Adrenal gland (tissue), 12 donors: ENCODE measurements around the gene MAL. TPM values are rescaled to one million over a fixed set of nuclear protein-coding genes. Genes with fewer than 3 reads are reported as not detected.

Experiments
- DNase-seq, 7 donors: peaks; one replicate each; pipeline ENCODE4 v3.0.0-alpha.2; 2019 to 2020
- H3K27ac ChIP-seq, 5 donors: fragments of 200-600 bp; sonication (generic) in 4 of 5; 1 replicate in 3 of 5; 2 replicates in 2 of 5; pipeline versions ENCODE4 v1.5.1 to v1.8.0; 2016 to 2020; ENCODE audit warnings: mild to moderate bottlenecking in 1 of 5
- H3K27me3 ChIP-seq: fragments of 200-600 bp; 2 replicates; pipeline ENCODE4 v1.8.0; 2021
- H3K36me3 ChIP-seq, 2 donors: fragments of 200-600 bp; replicated peaks in 1 of 2; 1 replicate in 1 of 2; 2 replicates in 1 of 2; pipeline versions ENCODE4 v1.5.1 to v1.8.0; 2018 to 2022
- H3K4me1 ChIP-seq, 2 donors: fragments of 200-600 bp; replicated peaks in 1 of 2; 1 replicate in 1 of 2; 2 replicates in 1 of 2; pipeline versions ENCODE4 v1.5.1 to v1.8.0; 2018 to 2021
- H3K4me3 ChIP-seq, 4 donors: fragments of 200-600 bp; sonication (generic) in 3 of 4; one replicate each; pipeline ENCODE4 v1.5.1; 2016 to 2018
- H3K9me3 ChIP-seq, 3 donors: fragments of 200-600 bp; sonication (generic) in 1 of 3; replicated peaks in 1 of 3; 1 replicate in 2 of 3; 2 replicates in 1 of 3; pipeline versions ENCODE4 v1.5.1 to v1.8.0; 2016 to 2021
- POLR2A ChIP-seq, 2 donors: fragments of 450-650 bp; IDR thresholded peaks; one replicate each; pipeline ENCODE4 v1.6.1; 2017; ENCODE audit warnings: antibody characterized with exemption in 2 of 2, mild to moderate bottlenecking in 2 of 2, moderate library complexity in 1 of 2
- WGBS, 4 donors: extraction: QIAGEN DNeasy Blood & Tissue Kit in 2 of 4; methylation state at CpG; one replicate each; pipeline versions ENCODE4 v1.1.5 to v1.1.7; 2013 to 2017; 5-methylcytosine and 5-hydroxymethylcytosine counted together
- intact Hi-C, 2 donors: fragments of 100-400 bp; cut with DNase I; formaldehyde crosslinking; loops; one replicate each; pipeline versions ENCODE4 v1.14.1 to v1.15.0; 2022 to 2023
- polyA plus RNA-seq, 3 donors: library from polyadenylated mRNA; stranded (reverse); fragments of 200-250 nt in 2 of 3; fragments of 350-450 nt in 1 of 3; fragmentation: Illumina TruSeq in 1 of 3; extraction: RNeasy Lipid Tissue Mini Kit (QIAGEN cat#74804) in 1 of 3; gene quantifications; one replicate each; pipeline ENCODE4 v1.2.3, GENCODE V29; 2013 to 2014
- total RNA-seq, 9 donors: library from RNA; depleted of rRNA in 4 of 9; stranded (reverse); fragments of >200 nt in 4 of 9; fragments of 120-200 nt in 1 of 9; fragmentation: NEBNext Ultra II Directional in 1 of 9; extraction: Animal tissue kit (Norgen Biotek cat#: 25700) in 1 of 9; gene quantifications; one replicate each; pipeline versions ENCODE4 v1.1.0 to v1.2.4, GENCODE V29; 2013 to 2023
- TF ChIP-seq, protein P1 (sequence below), 6 experiments: fragments of 450-650 bp in 4 of 6; fragments of 200-600 bp in 2 of 6; sonication (generic) in 1 of 6; IDR thresholded peaks; 1 replicate in 5 of 6; 2 replicates in 1 of 6; pipeline versions ENCODE4 v1.5.1 to v1.8.0; 2016 to 2021; ENCODE audit warnings: antibody characterized with exemption in 6 of 6, mild to moderate bottlenecking in 2 of 6, moderate library complexity in 1 of 6
- donor health status: healthy with polysubstance abuse.
- donor health status: Bipolar disorder and iron deficiency.
- donor health status: DM: yes; HTN: yes; CAD: no.
- donor health status: DM: no; HTN: no; CAD: no.
- donor health status: DM: no; HTN: no; CAD: no.
- donor health status: DM: yes; HTN: yes; CAD: no.

MAL gene
- total and polyA plus RNA-seq, 12 donors = 0.32 to 4.5 (median 0.68) TPM; not detected in 4

DNA sequence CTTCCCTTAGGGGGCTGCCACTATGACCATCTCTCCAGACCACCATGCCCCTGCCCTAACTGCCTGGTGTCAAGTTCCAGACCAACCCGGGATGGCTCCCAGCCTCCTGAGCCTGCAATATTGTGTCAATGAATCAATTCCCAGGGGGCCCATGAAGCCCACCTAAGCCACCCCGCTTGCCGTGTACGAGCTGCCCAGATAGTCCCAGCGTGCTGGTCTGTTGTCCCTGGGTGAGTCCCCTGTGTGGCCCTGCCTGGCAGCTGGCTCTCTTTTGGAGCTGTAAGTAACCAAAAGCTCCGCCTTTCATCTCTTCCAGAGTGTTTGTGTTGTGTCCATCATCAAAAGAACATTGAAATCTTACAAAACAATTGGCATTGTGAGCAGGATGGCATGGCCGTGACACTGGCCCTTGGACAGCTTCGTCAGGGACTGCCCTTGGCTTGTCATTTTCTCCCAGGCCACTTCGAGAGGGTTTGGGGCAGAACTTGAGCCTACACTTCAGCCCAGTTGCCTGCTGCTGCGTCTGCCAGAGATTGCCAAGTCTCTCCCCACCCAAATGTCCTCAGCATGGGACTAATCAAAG is 11.3 kb upstream of the MAL start:
- intact Hi-C loops = no loop called here
- no peak for TF ChIP-seq POLR2A (IDR thresholded peaks at IDR 0.05)
- TF ChIP-seq, protein P1, sequence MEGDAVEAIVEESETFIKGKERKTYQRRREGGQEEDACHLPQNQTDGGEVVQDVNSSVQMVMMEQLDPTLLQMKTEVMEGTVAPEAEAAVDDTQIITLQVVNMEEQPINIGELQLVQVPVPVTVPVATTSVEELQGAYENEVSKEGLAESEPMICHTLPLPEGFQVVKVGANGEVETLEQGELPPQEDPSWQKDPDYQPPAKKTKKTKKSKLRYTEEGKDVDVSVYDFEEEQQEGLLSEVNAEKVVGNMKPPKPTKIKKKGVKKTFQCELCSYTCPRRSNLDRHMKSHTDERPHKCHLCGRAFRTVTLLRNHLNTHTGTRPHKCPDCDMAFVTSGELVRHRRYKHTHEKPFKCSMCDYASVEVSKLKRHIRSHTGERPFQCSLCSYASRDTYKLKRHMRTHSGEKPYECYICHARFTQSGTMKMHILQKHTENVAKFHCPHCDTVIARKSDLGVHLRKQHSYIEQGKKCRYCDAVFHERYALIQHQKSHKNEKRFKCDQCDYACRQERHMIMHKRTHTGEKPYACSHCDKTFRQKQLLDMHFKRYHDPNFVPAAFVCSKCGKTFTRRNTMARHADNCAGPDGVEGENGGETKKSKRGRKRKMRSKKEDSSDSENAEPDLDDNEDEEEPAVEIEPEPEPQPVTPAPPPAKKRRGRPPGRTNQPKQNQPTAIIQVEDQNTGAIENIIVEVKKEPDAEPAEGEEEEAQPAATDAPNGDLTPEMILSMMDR (IDR thresholded peaks at IDR 0.05) = no peak
- Histone ChIP-seq H3K9me3 (no peaks in the 10 kb centered on the region), H3K4me1 (no peaks in the 10 kb centered on the region), H3K4me3 (no peak overlapping the region), H3K27ac (no peak overlapping the region), H3K36me3 (no peaks in the 10 kb centered on the region), H3K27me3 (no peaks in the 10 kb centered on the region)
- 43 to 76% (median 70%) methylated on average over 4 to 10 of the region's 10 CpGs for WGBS, 4 donors
- DNase-seq = no peak

DNA sequence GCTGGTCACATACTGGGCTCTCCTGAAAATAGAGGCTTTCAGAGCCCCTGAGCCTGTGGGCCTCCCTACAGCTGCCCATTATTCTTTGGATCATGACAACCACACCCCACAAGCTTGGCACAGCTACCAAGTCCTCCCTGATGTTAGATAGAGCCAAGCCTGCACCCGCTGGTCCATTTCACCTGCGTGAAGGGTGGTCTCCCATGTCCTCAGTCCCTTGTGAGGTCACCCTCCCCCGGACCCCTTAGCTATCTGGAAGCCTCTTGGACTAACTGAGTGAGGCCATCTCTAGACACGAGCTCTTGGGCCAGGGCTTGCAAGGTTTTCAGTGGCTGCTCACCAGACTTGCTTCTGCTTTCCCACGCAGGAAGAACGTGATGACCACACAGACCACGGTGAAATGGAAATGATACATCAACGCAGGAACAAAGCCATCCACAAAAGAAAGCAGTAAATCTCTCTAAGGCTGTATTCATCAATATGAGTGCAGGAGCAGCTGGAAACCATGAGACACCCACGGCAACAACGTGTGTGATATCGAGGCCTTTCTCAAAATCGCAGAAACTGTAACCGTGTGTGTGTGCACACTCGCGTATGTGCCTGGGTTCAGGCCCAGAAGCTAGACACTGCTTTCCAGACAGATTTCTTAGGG is 10.1 kb upstream of the MAL start:
- H3K4me3 ChIP-seq = no peak overlapping the region
- H3K27ac ChIP-seq = no peak overlapping the region
- no peaks in the 10 kb centered on the region for H3K27me3 ChIP-seq
- no peaks in the 10 kb centered on the region for H3K9me3 ChIP-seq
- 79 to 86% (median 83%) methylated on average over 11 to 15 of the region's 15 CpGs for WGBS, 4 donors
- TF ChIP-seq POLR2A (IDR thresholded peaks at IDR 0.05) = no peak
- TF ChIP-seq, protein P1 (IDR thresholded peaks at IDR 0.05) = no peak
- no peaks in the 10 kb centered on the region for H3K4me1 ChIP-seq
- no peak for DNase-seq
- intact Hi-C loops = no loop called here
- H3K36me3 ChIP-seq = no peaks in the 10 kb centered on the region

DNA sequence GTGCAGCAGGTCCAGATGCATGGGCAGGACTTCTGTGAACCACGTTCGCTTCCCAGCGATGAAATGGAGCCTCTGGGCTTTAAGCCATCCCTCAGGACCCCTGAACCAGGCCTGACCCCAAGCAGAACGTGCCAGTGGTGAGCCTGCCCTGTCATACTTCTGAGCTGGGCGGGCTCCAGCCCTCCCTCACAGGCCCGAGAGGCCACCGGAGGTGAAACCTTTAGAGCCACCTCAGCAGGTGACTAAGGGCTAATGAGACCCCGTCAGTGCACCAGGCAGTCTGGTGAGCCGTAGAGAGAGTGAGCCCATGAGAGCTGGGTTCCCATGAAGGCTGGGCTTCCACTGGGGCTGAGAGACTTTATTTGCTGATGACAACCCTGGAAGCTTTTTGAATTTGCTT is 8.9 kb upstream of the MAL start:
- 72 to 82% (median 80%) methylated on average over 4 to 9 of the region's 9 CpGs for WGBS, 4 donors
- no peak for DNase-seq
- H3K9me3 ChIP-seq = no peaks in the 10 kb centered on the region
- no peak for TF ChIP-seq POLR2A (IDR thresholded peaks at IDR 0.05)
- TF ChIP-seq, protein P1 (IDR thresholded peaks at IDR 0.05) = no peak
- no peak overlapping the region for H3K27ac ChIP-seq
- H3K27me3 ChIP-seq = no peaks in the 10 kb centered on the region
- H3K4me1 ChIP-seq = no peaks in the 10 kb centered on the region
- intact Hi-C loops = no loop called here
- no peaks in the 10 kb centered on the region for H3K36me3 ChIP-seq
- no peak overlapping the region for H3K4me3 ChIP-seq

- 67 to 81% (median 76%) methylated on average over 9 of the region's 9 CpGs for WGBS, 4 donors
Observed at GRCh38 chr2:95017071-95017501, 8.4 kb upstream of the MAL start.

More at GRCh38 chr2:95017071-95017501, 8.4 kb upstream of the MAL start:
- H3K36me3 ChIP-seq = no peaks in the 10 kb centered on the region
- H3K4me3 ChIP-seq = no peak overlapping the region
- H3K4me1 ChIP-seq = no peaks in the 10 kb centered on the region
- no peaks in the 10 kb centered on the region for H3K9me3 ChIP-seq
- DNase-seq = no peak
- intact Hi-C loops = no loop called here
- no peak for TF ChIP-seq POLR2A (IDR thresholded peaks at IDR 0.05)
- TF ChIP-seq, protein P1 (IDR thresholded peaks at IDR 0.05) = no peak
- no peaks in the 10 kb centered on the region for H3K27me3 ChIP-seq
- no peak overlapping the region for H3K27ac ChIP-seq
